Keratinocyte (primary cell): ENCODE measurements around the gene VTI1A.

Source experiments
- CTCF ChIP-seq, 3 experiments: IDR thresholded peaks in 1 of 3; conservative IDR thresholded peaks in 1 of 3; optimal IDR thresholded peaks in 1 of 3; 2 replicates in 2 of 3; 3 replicates in 1 of 3; pipeline versions ENCODE3 to v1.5.1; 2011; ENCODE audit warnings: low read length in 3 of 3, mild to moderate bottlenecking in 3 of 3, moderate library complexity in 2 of 3, control low read depth in 1 of 3, inconsistent platforms in 1 of 3; ENCODE audit not compliant: insufficient read depth in 2 of 3; ENCODE audit errors: extremely low read depth in 1 of 3
- EZH2 ChIP-seq: IDR thresholded peaks from one replicate; pipeline ENCODE4 v1.6.1; 2012; ENCODE audit warnings: inconsistent platforms, mild to moderate bottlenecking, low read length, moderate library complexity

GRCh38 chr10:112722758-112723157, 275.7 kb downstream of the VTI1A start:
- TF ChIP-seq CTCF (optimal IDR thresholded peaks at IDR 0.05 in 1 of 3, IDR thresholded peaks at IDR 0.05 in 1 of 3, conservative IDR thresholded peaks at IDR 0.05 in 1 of 3; ENCODE audit: extremely low read depth in 1 of 3, insufficient read depth in 2 of 3, low read length in 3 of 3) (no peak), EZH2 (no peak)
